Measurements from ENCODE around the gene IPO5. TPM values are rescaled to one million over a fixed set of nuclear protein-coding genes. Genes with fewer than 3 reads are reported as not detected.

Gene IPO5
- total RNA-seq, 3 donors from 2014 or later = 97.6 to 157 (median 137) TPM

DNA sequence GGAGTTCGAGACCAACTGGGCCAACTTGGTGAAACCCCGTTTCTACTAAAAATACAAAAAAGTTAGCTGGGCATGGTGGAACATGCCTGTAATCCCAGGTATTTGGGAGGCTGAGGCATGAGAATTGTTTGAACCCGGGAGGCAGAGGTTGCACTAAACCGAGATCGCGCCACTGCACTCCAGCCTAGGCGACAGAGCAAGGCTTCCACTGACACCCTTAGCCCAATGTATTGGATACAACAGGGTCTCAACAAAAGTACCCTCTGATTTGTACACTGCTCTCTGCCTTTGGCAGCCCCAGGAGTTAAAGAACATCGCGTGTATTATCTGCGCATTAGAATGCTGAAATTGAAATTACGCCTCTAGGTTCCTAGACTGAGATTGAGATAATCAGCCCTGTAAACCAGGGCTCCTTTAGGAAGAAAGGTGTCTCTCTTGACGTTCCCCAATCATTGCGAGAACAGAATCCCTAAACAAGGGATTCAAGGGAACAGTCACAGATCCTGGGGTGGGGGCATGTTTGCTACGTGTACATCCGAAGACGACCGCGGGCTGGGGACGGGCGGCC is 21.9 kb downstream of the IPO5 start:
- TF ChIP-seq POLR2A (IDR thresholded peaks at IDR 0.05) (no peak), POLR2AphosphoS5 (IDR thresholded peaks at IDR 0.05) (no peak)
- TF ChIP-seq, protein P1, sequence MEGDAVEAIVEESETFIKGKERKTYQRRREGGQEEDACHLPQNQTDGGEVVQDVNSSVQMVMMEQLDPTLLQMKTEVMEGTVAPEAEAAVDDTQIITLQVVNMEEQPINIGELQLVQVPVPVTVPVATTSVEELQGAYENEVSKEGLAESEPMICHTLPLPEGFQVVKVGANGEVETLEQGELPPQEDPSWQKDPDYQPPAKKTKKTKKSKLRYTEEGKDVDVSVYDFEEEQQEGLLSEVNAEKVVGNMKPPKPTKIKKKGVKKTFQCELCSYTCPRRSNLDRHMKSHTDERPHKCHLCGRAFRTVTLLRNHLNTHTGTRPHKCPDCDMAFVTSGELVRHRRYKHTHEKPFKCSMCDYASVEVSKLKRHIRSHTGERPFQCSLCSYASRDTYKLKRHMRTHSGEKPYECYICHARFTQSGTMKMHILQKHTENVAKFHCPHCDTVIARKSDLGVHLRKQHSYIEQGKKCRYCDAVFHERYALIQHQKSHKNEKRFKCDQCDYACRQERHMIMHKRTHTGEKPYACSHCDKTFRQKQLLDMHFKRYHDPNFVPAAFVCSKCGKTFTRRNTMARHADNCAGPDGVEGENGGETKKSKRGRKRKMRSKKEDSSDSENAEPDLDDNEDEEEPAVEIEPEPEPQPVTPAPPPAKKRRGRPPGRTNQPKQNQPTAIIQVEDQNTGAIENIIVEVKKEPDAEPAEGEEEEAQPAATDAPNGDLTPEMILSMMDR (IDR thresholded peaks at IDR 0.05) = no peak
- no peaks in the 10 kb centered on the region for H3K27me3 ChIP-seq
- H3K36me3 ChIP-seq = no peaks in the 10 kb centered on the region
- H3K4me3 ChIP-seq = peak overlapping the region; percentile 78 to 93 (median 91)
- intact Hi-C loops (cut with DNase I; ENCODE audit: low total_unique reads) = no loop called here
- peak overlapping the region; percentile 98 to 99 for H3K27ac ChIP-seq
- no peaks in the 10 kb centered on the region for H3K9me3 ChIP-seq
- peaks cover 0 to 13% of the 10 kb centered on the region in 2 donors for H3K4me1 ChIP-seq
- DNase-seq (ENCODE audit: low spot score in 2 of 2) = no peak

GRCh38 chr13:97975848-97976609 is 22.6 kb downstream of the IPO5 start:
- intact Hi-C loops (cut with DNase I; ENCODE audit: low total_unique reads) = no loop called here
- no peaks in the 10 kb centered on the region for H3K27me3 ChIP-seq
- peaks cover 0 to 13% of the 10 kb centered on the region in 2 donors for H3K4me1 ChIP-seq
- H3K4me3 ChIP-seq = peak overlapping the region; percentile 78 to 93 (median 91)
- TF ChIP-seq, protein P1 (IDR thresholded peaks at IDR 0.05) = peak in 1 of 3 donors; percentile 22
- TF ChIP-seq POLR2AphosphoS5 (IDR thresholded peaks at IDR 0.05) (peak; percentile 34 to 85 (median 52)), POLR2A (IDR thresholded peaks at IDR 0.05) (no peak)
- peak; percentile 66 to 80 for DNase-seq (ENCODE audit: low spot score in 2 of 2)
- peak overlapping the region; percentile 98 to 99 for H3K27ac ChIP-seq
- H3K9me3 ChIP-seq = no peaks in the 10 kb centered on the region
- H3K36me3 ChIP-seq = no peaks in the 10 kb centered on the region

GRCh38 chr13:97976610-97977521 is 23.4 kb downstream of the IPO5 start:
- TF ChIP-seq POLR2AphosphoS5 (IDR thresholded peaks at IDR 0.05) (no peak), POLR2A (IDR thresholded peaks at IDR 0.05) (no peak)
- TF ChIP-seq, protein P1 (IDR thresholded peaks at IDR 0.05) = no peak
- DNase-seq (ENCODE audit: low spot score in 2 of 2) = no peak
- no peaks in the 10 kb centered on the region for H3K36me3 ChIP-seq
- H3K4me3 ChIP-seq = peak overlapping the region; percentile 78 to 93 (median 91)
- no peaks in the 10 kb centered on the region for H3K9me3 ChIP-seq
- no peaks in the 10 kb centered on the region for H3K27me3 ChIP-seq
- intact Hi-C loops (cut with DNase I; ENCODE audit: low total_unique reads) = no loop called here
- H3K4me1 ChIP-seq = peaks cover 0 to 13% of the 10 kb centered on the region in 2 donors
- peak overlapping the region; percentile 98 to 99 for H3K27ac ChIP-seq

DNA sequence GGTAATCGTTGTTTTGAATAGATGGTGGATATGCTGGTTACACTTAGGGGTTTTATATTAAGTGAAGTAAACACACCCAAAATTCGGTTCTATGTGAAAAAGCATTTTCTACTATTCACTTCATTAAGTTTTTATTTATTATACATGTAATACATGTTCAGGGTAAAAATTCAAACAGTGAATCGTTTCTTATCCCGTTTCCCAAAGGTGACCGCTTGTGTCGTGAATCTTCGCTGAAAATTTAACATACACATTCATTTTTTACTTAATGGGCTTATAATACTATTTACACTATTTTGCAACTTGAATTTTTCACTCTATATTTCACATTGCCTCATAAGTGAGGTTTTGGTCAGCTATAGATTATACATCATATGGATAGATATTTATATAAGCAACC is 24.5 kb downstream of the IPO5 start:
- Histone ChIP-seq H3K27ac (no peak overlapping the region), H3K4me1 (peaks cover 0 to 13% of the 10 kb centered on the region in 2 donors), H3K4me3 (no peak overlapping the region), H3K9me3 (no peaks in the 10 kb centered on the region), H3K36me3 (no peaks in the 10 kb centered on the region), H3K27me3 (no peaks in the 10 kb centered on the region)
- TF ChIP-seq POLR2A (IDR thresholded peaks at IDR 0.05) (no peak), POLR2AphosphoS5 (IDR thresholded peaks at IDR 0.05) (no peak)
- TF ChIP-seq, protein P1 (IDR thresholded peaks at IDR 0.05) = no peak
- intact Hi-C loops (cut with DNase I; ENCODE audit: low total_unique reads) = no loop called here
- no peak for DNase-seq (ENCODE audit: low spot score in 2 of 2)

Data from breast epithelium (tissue), 4 donors.